Right lobe of liver (tissue), 6 donors: Measurements from ENCODE around the gene C2orf66. TPM values are rescaled to one million over a fixed set of nuclear protein-coding genes. Genes with fewer than 3 reads are reported as not detected.

Experiments
- ATAC-seq, 4 donors: fragments of 200-7000 bp; cut with Tn5 transposase; one replicate each; pipeline ENCODE4 v1.9.1; 2020; ENCODE audit warnings: mild to moderate bottlenecking in 4 of 4, moderate library complexity in 4 of 4
- DNase-seq, 3 donors: peaks; one replicate each; pipeline ENCODE4 v3.0.0-alpha.2; 2020
- H3K27ac ChIP-seq, 3 donors: fragments of 200-600 bp; one replicate each; pipeline ENCODE4 v1.8.0; 2022
- H3K27me3 ChIP-seq, 2 donors: fragments of 200-600 bp; one replicate each; pipeline ENCODE4 v1.8.0; 2022
- H3K36me3 ChIP-seq, 4 donors: fragments of 200-600 bp; sonication (generic) in 1 of 4; one replicate each; pipeline versions ENCODE4 v1.5.1 to v1.8.0; 2017 to 2022; ENCODE audit warnings: control low read depth in 1 of 4
- H3K4me1 ChIP-seq, 4 donors: fragments of 200-600 bp; sonication (generic) in 1 of 4; one replicate each; pipeline versions ENCODE4 v1.5.1 to v1.8.0; 2017 to 2022; ENCODE audit warnings: control low read depth in 1 of 4
- H3K4me3 ChIP-seq, 3 donors: fragments of 200-600 bp; one replicate each; pipeline ENCODE4 v1.8.0; 2022
- H3K9me3 ChIP-seq, 4 donors: fragments of 200-600 bp; sonication (generic) in 1 of 4; one replicate each; pipeline versions ENCODE4 v1.5.1 to v1.8.0; 2017 to 2022; ENCODE audit warnings: control low read depth in 1 of 4
- POLR2A ChIP-seq: fragments of 450-650 bp; IDR thresholded peaks from one replicate; pipeline ENCODE4 v1.6.1; 2017; ENCODE audit warnings: antibody characterized with exemption, mild to moderate bottlenecking
- WGBS: methylation state at CpG from one replicate; pipeline ENCODE4 v1.1.6; 2018; ENCODE audit warnings: low coverage, low lambda C conversion rate; ENCODE audit not compliant: insufficient coverage; ENCODE audit errors: missing lambda C conversion rate; 5-methylcytosine and 5-hydroxymethylcytosine counted together
- intact Hi-C, 2 donors: fragments of 100-400 bp; cut with DNase I; formaldehyde crosslinking; loops; one replicate each; pipeline versions ENCODE4 v1.11.2 to v1.14.1; 2022
- long read RNA-seq: library from polyadenylated mRNA; unstranded; transcript quantifications from one replicate; pipeline ENCODE4 v2.0.0, GENCODE V29; 2019
- total RNA-seq, 6 experiments: library from RNA; depleted of rRNA in 2 of 6; stranded (reverse); fragments of >200 nt in 2 of 6; fragmentation: NEBNext Ultra II Directional in 3 of 6; extraction: Animal tissue kit (Norgen Biotek cat#: 25700) in 3 of 6; gene quantifications; one replicate each; pipeline versions ENCODE4 v1.1.0 to v1.2.4, GENCODE V29; 2016 to 2023
- TF ChIP-seq, protein P1 (sequence below), 4 donors: fragments of 200-600 bp in 3 of 4; fragments of 450-650 bp in 1 of 4; IDR thresholded peaks; one replicate each; pipeline versions ENCODE4 v1.5.1 to v1.8.0; 2016 to 2022; ENCODE audit warnings: antibody characterized with exemption in 4 of 4, mild to moderate bottlenecking in 2 of 4
- donor health status: DM: no; HTN: yes; CAD: no.
- donor health status: DM: no; HTN: no; CAD: no.
- donor health status: DM: no; HTN: no; CAD: no.
- donor health status: DM: no; HTN: yes; CAD: no.
- donor health status: DM: no; HTN: yes; CAD: no.

C2orf66 gene
- total RNA-seq = 1 to 10 TPM in 1 of 6 experiments, not detected in 5; 1.1 TPM
- long read RNA-seq = 0 reads

DNA sequence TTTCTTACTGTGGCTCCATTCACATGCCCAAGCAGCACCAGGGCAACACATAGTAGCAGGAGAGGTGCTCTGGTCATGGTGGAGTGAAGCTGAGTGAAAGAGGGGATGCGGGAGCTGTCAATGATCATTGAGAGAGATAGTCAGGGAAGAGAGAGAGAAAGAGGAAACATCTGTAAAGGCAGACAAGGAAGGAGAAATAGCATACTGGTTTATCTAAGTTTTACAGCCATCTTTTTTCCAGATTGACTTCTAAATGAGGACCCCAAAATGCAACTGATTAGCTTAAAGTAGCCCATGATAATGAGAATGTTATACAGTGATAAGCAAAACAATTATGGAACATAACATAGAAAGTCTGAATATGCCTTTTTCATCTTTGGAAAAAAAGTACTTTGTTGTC lies at the start of gene C2orf66:
Gene C2orf66 (minus strand): TSS at position 96 of the 400 bp plus-strand sequence. CDS start 19 bp downstream, at position 77.
- Histone ChIP-seq H3K4me3 (no peak within 1 kb of the TSS), H3K9me3 (no peaks in the 10 kb centered on the region), H3K27me3 (no peaks in the 10 kb centered on the region), H3K4me1 (no peaks in the 10 kb centered on the region), H3K36me3 (no peaks in the 10 kb centered on the region), H3K27ac (no peak within 1 kb of the TSS)
- TF ChIP-seq POLR2A = no peak
- TF ChIP-seq, protein P1, sequence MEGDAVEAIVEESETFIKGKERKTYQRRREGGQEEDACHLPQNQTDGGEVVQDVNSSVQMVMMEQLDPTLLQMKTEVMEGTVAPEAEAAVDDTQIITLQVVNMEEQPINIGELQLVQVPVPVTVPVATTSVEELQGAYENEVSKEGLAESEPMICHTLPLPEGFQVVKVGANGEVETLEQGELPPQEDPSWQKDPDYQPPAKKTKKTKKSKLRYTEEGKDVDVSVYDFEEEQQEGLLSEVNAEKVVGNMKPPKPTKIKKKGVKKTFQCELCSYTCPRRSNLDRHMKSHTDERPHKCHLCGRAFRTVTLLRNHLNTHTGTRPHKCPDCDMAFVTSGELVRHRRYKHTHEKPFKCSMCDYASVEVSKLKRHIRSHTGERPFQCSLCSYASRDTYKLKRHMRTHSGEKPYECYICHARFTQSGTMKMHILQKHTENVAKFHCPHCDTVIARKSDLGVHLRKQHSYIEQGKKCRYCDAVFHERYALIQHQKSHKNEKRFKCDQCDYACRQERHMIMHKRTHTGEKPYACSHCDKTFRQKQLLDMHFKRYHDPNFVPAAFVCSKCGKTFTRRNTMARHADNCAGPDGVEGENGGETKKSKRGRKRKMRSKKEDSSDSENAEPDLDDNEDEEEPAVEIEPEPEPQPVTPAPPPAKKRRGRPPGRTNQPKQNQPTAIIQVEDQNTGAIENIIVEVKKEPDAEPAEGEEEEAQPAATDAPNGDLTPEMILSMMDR (IDR thresholded peaks at IDR 0.05) = no peak
- 64% methylated on average over 1 of the region's 1 CpG for WGBS
- no peak for DNase-seq
- ATAC-seq = no peak
- intact Hi-C loops = no loop called here

DNA sequence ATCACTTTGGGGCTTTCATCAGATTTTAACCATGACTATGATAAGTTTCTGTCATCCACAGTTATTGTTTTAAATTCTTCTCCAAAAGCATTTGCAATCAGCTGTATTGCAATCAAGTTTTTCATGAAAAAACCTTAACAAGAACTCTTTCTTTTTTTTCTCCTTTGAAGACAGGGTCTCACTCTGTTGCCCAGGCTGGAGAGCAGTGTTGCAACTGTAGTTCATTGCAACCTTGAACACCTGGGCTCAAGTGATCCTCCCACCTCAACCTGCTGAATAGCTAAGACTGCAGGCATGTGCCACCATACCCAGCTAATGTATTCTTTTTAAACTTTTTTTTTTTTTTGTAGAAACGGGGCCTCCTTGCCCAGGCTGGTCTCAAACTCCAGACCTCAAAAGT lies 45.5 kb upstream of the C2orf66 start:
- intact Hi-C loops = no loop called here
- Histone ChIP-seq H3K27ac (no peak overlapping the region), H3K9me3 (no peaks in the 10 kb centered on the region), H3K27me3 (no peaks in the 10 kb centered on the region), H3K4me1 (no peaks in the 10 kb centered on the region), H3K36me3 (peaks cover 0 to 2% (median 0%) of the 10 kb centered on the region in 4 donors), H3K4me3 (no peak overlapping the region)
- TF ChIP-seq POLR2A = no peak
- TF ChIP-seq, protein P1 (IDR thresholded peaks at IDR 0.05) = no peak
- ATAC-seq (no peak), DNase-seq (no peak)
- WGBS = 88% methylated on average over 1 of the region's 1 CpG

DNA sequence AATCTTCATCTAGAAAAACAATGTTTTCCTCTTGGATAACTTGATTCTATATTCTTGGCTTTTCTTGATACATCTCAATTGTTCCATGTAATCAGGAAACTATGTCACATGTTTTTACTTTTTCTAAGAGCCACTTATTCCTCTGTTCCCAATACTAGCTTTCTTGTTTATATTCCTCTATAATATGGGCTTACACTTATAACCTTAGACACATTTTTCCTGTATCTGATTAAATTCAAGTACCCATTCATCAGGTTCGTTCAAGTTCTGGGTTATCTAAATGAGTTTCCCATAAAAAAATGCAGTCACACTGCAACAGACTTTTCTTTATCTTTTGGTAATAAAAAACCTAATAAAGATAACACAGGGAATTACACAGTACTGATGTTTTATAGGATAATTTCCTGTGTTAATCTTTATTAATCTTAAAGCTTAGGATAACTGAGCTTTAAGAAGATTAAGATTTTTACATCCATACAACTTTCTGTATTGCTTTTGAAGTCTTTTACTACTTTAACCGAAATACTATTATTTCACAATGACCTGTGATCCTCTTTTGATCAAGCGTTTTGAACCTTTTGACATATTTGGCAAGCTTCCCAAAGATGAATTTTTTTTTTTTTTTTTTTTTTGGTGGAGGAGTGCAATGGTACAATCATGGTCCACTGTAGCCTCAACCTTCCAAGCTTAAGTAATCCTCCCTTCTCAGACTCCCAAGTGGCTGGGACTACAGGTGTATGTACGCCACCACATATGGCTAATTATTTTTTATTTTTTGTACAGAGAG lies 44.3 kb upstream of the C2orf66 start:
- no peak for TF ChIP-seq POLR2A
- TF ChIP-seq, protein P1 (IDR thresholded peaks at IDR 0.05) = no peak
- Histone ChIP-seq H3K27ac (no peak overlapping the region), H3K4me3 (no peak overlapping the region), H3K9me3 (no peaks in the 10 kb centered on the region), H3K4me1 (no peaks in the 10 kb centered on the region), H3K36me3 (peaks cover 0 to under 1% (median 0%) of the 10 kb centered on the region in 4 donors), H3K27me3 (no peaks in the 10 kb centered on the region)
- intact Hi-C loops = no loop called here
- WGBS = 65% methylated on average over 4 of the region's 4 CpGs
- ATAC-seq = no peak
- DNase-seq = no peak

DNA sequence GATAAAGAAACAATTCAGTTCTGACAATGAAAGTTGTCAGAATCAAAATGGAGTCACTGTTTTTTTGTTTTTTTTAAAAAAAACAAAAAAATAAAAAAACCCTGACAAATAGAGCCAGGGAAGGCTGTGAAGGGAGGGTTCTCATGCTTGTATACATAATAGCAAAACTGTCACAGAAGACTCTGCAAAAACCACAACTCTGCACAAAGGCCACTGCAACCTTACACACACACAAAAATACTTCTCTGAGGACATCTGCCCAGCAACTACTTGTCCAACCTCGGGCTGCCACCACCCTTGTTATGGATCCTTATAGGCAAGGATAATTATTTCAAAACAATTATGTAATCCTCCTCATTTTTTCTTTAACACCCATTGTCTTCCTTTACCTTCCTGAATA lies 41.9 kb upstream of the C2orf66 start:
- Histone ChIP-seq H3K27ac (no peak overlapping the region), H3K27me3 (no peaks in the 10 kb centered on the region), H3K9me3 (no peaks in the 10 kb centered on the region), H3K36me3 (no peaks in the 10 kb centered on the region), H3K4me1 (no peaks in the 10 kb centered on the region), H3K4me3 (no peak overlapping the region)
- TF ChIP-seq POLR2A = no peak
- TF ChIP-seq, protein P1 (IDR thresholded peaks at IDR 0.05) = no peak
- no peak for ATAC-seq
- no peak for DNase-seq
- intact Hi-C loops = no loop called here
- 67% methylated on average over 1 of the region's 1 CpG for WGBS
